DND-41 (cell line): ENCODE measurements around the gene CABLES2.

Experiments
- EZH2 ChIP-seq: IDR thresholded peaks from 3 replicates; pipeline ENCODE4 v1.6.1; 2012; ENCODE audit warnings: borderline replicate concordance, low read depth, mild to moderate bottlenecking, moderate library complexity, low read length, inconsistent platforms; ENCODE audit not compliant: severe bottlenecking
- TF ChIP-seq, protein P1 (sequence below): IDR thresholded peaks from 2 replicates; pipeline ENCODE4 v1.5.1; 2012; ENCODE audit warnings: borderline replicate concordance, low read length, moderate library complexity, mild to moderate bottlenecking; ENCODE audit not compliant: poor library complexity, severe bottlenecking; ENCODE audit errors: extremely low read depth

DNA sequence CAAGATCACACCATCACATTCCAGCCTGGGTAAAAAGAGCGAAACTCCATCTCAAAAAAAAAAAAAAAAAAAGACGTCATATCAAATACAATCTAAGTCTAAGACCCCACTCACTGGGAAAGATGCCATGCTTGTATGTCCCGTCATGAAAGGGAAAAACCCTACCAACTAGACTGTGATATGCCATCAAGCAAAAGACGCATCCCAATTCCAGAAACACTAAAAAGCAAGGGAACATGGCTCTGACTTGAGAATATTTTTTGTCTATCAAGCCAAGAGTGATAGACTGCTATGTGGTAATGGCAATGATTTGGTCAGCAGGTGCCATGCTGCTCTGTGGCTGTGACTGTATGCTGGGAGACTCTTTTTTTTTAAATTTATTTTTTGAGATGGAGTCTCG, 63.0 kb downstream of the CABLES2 start:
- TF ChIP-seq, protein P1, sequence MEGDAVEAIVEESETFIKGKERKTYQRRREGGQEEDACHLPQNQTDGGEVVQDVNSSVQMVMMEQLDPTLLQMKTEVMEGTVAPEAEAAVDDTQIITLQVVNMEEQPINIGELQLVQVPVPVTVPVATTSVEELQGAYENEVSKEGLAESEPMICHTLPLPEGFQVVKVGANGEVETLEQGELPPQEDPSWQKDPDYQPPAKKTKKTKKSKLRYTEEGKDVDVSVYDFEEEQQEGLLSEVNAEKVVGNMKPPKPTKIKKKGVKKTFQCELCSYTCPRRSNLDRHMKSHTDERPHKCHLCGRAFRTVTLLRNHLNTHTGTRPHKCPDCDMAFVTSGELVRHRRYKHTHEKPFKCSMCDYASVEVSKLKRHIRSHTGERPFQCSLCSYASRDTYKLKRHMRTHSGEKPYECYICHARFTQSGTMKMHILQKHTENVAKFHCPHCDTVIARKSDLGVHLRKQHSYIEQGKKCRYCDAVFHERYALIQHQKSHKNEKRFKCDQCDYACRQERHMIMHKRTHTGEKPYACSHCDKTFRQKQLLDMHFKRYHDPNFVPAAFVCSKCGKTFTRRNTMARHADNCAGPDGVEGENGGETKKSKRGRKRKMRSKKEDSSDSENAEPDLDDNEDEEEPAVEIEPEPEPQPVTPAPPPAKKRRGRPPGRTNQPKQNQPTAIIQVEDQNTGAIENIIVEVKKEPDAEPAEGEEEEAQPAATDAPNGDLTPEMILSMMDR: no peak
- no peak for TF ChIP-seq EZH2
